Measurements from ENCODE around the gene KCMF1.

Gene KCMF1

DNA sequence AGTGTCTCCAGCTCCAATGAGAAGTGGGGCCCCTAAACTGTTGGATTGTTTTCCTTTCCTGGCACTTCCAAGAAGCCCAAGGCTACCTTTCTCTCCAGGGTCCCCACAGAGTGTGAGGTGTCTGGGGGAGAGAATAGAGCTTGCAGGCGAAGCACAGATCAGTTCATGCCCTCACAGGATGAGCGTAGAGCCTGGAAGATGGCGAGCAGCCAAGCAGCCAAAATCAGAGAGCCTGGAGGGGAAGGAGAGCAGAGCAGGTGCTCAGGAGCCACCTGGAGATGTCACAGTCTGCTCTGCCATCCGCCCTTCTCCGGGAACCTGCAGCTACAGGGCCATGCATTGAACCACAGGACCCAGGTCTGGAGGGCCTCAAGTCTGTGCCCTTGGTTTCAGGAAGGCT is 107.6 kb downstream of the KCMF1 start:
- DNase-seq (ENCODE audit: low spot score), result no peak

- DNase-seq (ENCODE audit: low spot score), result no peak
Observed at GRCh38 chr2:85083092-85083491, 112.1 kb downstream of the KCMF1 start.

DNA sequence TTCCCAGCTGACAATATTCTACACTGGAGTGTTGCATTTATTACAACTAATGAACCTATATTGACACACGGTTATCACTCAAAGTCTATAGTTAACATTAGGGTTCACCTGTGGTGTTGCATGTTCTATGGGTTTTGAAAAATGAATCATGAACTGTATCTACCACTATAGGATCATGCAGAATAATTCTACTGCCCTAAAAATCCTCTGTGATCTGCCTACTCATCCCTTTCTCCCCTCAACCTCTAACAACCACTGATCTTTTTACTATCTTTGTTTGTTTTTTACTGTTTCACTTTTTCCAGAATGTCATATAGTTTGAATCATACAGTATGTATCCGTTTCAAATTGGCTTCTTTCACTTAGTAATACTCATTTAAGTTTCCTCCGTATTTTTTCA is 114.6 kb downstream of the KCMF1 start:
- no peak for DNase-seq (ENCODE audit: low spot score)

- DNase-seq (ENCODE audit: low spot score), result no peak
Observed at GRCh38 chr2:85087541-85087940, 116.6 kb downstream of the KCMF1 start.

DNA sequence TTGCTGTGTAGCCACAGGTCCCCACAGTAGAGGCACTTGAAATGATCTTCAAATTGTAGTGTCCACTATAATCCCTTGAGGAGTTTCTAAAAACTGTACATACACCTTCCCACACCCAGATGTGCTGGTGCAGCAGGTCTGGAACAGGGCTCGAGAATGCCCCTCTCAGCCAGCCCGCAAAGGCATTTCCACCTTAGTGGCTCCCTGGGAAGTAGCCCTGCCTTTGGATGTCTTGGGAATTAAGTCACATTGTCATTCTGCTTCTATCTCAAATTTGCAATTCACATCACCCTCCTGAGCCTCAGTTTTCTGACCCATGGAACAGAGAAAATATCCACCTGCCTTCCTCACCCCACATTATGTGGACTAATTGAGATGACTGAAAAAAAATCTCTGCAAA is 118.0 kb downstream of the KCMF1 start:
- no peak for DNase-seq (ENCODE audit: low spot score)

DNA sequence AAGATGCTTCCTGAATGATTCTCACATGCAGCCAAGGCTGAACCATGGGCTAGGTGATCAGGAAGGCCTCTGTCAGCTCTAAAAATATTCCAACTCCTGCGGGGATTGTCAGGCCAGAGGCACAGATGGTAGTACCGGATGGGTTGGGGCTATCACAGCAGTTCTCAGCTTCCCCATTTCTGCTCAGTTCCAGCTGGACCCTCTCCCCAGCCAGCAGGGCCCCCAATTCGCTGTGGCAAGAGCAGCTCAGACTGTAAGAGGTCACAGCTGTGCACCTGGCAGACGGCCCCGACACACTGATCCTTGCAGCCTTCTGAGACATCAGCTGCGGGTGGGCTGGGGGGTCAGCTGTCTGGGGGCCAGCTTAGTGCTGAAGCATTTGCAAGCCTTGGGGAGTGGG is 118.6 kb downstream of the KCMF1 start:
- no peak for DNase-seq (ENCODE audit: low spot score)

DNA sequence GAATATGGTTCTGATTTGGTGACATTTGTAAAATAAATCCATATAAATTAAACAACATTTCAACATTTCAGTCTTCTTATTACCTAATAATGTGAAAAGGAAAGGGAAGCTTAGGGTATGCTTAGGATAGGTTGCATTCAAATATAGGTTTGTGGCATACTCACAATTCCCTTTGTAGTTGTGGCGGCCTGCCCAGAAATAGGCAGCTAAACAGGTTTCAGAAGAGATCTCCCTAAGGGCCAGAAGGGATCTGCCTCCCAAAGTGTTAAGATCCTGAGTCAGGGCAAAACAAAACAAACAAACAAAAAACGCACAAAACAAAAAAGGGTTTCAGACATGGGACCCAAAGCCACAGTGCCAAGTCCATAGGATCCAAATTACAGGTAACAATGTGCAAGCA is 120.9 kb downstream of the KCMF1 start:
- no peak for DNase-seq (ENCODE audit: low spot score)

GRCh38 chr2:85095094-85095493 is 124.1 kb downstream of the KCMF1 start:
- no peak for DNase-seq (ENCODE audit: low spot score)

- DNase-seq (ENCODE audit: low spot score), result no peak
Observed at GRCh38 chr2:85096616-85097015, 125.7 kb downstream of the KCMF1 start.

DNA sequence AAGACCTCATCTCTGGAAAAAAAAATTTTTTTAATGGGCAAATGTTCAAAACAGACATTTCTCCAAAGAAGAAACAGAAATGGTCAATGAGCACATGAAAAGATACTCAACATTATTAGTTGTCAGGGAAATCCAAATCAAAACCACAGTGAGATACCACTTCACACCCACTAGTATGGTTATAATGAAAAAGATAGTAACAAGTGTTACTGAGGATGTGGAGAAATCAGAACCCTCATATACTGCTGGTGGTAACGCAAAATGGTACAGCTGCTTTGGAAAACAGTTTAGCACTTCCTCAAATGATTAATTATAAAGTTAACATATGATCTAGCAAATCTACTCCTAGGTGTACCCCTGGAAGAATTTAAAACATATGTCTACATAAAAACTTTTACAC is 133.3 kb downstream of the KCMF1 start:
- DNase-seq (ENCODE audit: low spot score), result no peak

- DNase-seq (ENCODE audit: low spot score), result no peak
Observed at GRCh38 chr2:85106489-85107180, 135.7 kb downstream of the KCMF1 start.

Data from COLO829 (cell line).